Activated CD4-positive, alpha-beta T cell treated with anti-CD3 and anti-CD28 coated beads for 4 hours (primary cell): ENCODE measurements around the gene GRM7.

Source experiments
- DNase-seq, 2 donors: peaks; one replicate each; pipeline ENCODE4 v3.0.0-alpha.2; 2020

The GRM7 gene

GRCh38 chr3:7322957-7323669 is 462.2 kb downstream of the GRM7 start:
- no peak for DNase-seq

GRCh38 chr3:7328339-7328738 is 467.4 kb downstream of the GRM7 start:
- no peak for DNase-seq

- no peak for DNase-seq
Observed at GRCh38 chr3:7332696-7333095, 471.8 kb downstream of the GRM7 start.

- no peak for DNase-seq
Observed at GRCh38 chr3:7333125-7333524, 472.2 kb downstream of the GRM7 start.

GRCh38 chr3:7340795-7341194 is 479.9 kb downstream of the GRM7 start:
- no peak for DNase-seq

GRCh38 chr3:7346364-7346763 is 485.4 kb downstream of the GRM7 start:
- DNase-seq, result no peak

GRCh38 chr3:7357101-7357500 is 496.2 kb downstream of the GRM7 start:
- no peak for DNase-seq

GRCh38 chr3:7367968-7368367 is 507.1 kb downstream of the GRM7 start:
- DNase-seq, result no peak

- no peak for DNase-seq
Observed at GRCh38 chr3:7368597-7368996, 507.7 kb downstream of the GRM7 start.

GRCh38 chr3:7371693-7372572 is 511.0 kb downstream of the GRM7 start:
- no peak for DNase-seq

GRCh38 chr3:7377103-7377502 is 516.2 kb downstream of the GRM7 start:
- no peak for DNase-seq

- DNase-seq, result no peak
Observed at GRCh38 chr3:7381741-7382140, 520.8 kb downstream of the GRM7 start.

- no peak for DNase-seq
Observed at GRCh38 chr3:7382293-7383010, 521.5 kb downstream of the GRM7 start.

- no peak for DNase-seq
Observed at GRCh38 chr3:7385635-7386034, 524.7 kb downstream of the GRM7 start.

GRCh38 chr3:7388026-7388425 is 527.1 kb downstream of the GRM7 start:
- no peak for DNase-seq

- DNase-seq, result no peak
Observed at GRCh38 chr3:7392206-7392605, 531.3 kb downstream of the GRM7 start.

GRCh38 chr3:7393944-7394605 is 533.2 kb downstream of the GRM7 start:
- no peak for DNase-seq

GRCh38 chr3:7396534-7396933 is 535.6 kb downstream of the GRM7 start:
- no peak for DNase-seq

GRCh38 chr3:7397097-7397496 is 536.2 kb downstream of the GRM7 start:
- no peak for DNase-seq

GRCh38 chr3:7400360-7400759 is 539.4 kb downstream of the GRM7 start:
- DNase-seq, result no peak

- DNase-seq, result no peak
Observed at GRCh38 chr3:7401418-7401817, 540.5 kb downstream of the GRM7 start.

- no peak for DNase-seq
Observed at GRCh38 chr3:7407107-7407506, 546.2 kb downstream of the GRM7 start.

- DNase-seq, result no peak
Observed at GRCh38 chr3:7410782-7411181, 549.9 kb downstream of the GRM7 start.
